VCaP (cell line): ENCODE data around the gene IQSEC1.

Experiments used
- H3K27ac ChIP-seq: fragments of 450-650 bp; 2 replicates; pipeline ENCODE4 v1.5.1; 2017
- CTCF ChIP-seq: fragments of 450-650 bp; conservative IDR thresholded peaks from 2 replicates; pipeline ENCODE4 v1.5.1; 2017; ENCODE audit warnings: mild to moderate bottlenecking, moderate library complexity

The IQSEC1 gene

GRCh38 chr3:13044496-13045240 lies 28.6 kb downstream of the IQSEC1 start:
- no peak for TF ChIP-seq CTCF
- H3K27ac ChIP-seq = no peak overlapping the region

GRCh38 chr3:13043656-13044055 lies 29.6 kb downstream of the IQSEC1 start:
- no peak overlapping the region for H3K27ac ChIP-seq
- no peak for TF ChIP-seq CTCF

GRCh38 chr3:13042715-13043271 lies 30.4 kb downstream of the IQSEC1 start:
- no peak for TF ChIP-seq CTCF
- H3K27ac ChIP-seq = no peak overlapping the region

DNA sequence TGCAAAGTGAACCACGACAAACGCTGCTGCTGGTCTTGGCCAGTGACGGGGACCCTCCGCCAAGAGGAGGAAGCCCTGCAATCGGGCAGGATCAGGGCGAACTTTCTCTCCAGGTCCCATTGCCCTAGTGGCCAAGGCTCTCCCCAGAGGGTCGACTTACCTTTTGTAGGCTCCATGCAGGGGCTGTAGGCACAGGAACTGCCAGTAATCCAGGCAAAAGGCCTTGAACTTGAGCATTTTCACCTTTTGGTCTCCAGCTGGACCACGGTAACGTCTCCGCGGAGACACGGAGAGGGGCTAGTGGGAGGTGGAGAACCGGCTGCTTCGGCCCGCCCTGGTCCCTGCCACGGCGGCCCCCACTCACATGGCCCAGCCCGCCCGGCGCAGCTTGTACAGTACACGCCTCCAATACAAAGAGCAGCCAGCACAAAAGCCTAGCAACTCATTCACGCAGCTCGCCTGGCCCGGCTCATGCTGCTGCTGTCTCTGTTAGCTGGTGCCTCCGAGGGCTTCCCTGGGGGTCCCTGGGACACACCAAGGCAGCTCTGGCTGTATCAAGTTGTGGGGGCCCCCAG lies 31.0 kb downstream of the IQSEC1 start:
- TF ChIP-seq CTCF = no peak

DNA sequence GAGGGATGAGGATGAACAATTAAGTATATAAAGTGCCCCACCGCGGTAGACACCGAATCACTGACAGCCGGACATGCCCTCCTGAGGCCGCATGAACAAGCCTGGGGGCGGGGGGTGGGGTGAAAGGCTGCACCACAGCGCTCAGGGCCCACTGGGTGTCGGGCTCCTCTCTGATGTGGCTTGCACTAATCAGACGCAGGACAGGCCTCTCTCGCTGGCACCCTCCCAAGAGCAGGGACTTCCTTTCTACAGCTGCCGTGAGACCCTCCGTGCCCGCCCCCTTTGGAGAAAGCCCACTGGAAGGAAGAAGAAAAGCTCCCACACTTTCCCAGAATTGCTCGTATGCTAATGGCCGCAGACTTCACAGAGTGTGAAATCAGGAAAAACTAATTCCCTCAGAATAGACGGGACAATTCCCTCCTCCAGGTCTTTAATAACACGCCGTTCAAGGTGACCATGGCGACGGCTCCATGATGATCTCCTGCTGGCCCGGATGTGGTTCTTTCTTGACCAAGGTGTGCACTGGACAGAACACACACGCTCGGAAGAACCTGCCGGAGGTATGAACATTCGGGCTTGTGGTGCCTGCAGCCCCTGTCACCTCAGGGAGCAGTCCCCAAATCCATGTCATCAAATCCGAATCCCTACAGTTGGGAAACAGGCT lies 32.0 kb downstream of the IQSEC1 start:
- H3K27ac ChIP-seq = no peak overlapping the region
- TF ChIP-seq CTCF = no peak

More for the DNA sequence above, 31.0 kb downstream of the IQSEC1 start:
- no peak overlapping the region for H3K27ac ChIP-seq

DNA sequence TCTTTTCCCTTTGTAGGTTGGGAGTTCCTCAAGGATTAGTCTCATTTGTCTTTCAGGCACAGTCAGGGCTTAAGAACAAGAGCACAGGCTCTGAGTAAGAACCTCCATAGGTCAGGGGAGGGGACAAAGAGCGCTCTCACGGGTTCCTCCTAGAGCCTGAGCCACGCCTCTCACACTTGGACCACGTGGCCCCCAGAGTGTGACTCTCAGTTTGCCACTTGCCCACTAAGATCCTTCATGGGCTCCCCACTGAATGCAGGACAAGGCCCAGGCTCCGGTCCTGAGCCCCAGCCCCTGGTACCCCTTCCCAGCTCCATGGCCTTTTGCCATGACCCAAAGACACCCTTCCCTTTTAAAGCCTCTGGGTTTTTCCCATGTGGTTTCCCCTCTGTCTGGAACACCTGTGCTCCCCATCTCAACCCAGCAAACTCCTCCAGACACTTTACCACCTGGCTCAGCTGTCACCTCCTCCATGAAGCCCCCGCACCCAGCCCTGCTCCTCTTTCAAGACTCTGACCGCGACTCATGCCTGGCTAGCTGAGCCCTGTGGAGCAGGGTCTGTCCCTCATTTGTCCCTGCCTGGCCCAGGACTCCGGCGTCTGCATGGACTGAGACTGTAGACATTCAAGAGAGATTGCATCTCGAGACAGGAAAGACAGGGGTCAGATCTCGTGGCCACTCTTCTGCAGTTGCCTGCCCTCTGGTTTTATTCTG lies 32.7 kb downstream of the IQSEC1 start:
- no peak overlapping the region for H3K27ac ChIP-seq
- TF ChIP-seq CTCF = no peak
